Urinary bladder (tissue), 4 donors: ENCODE measurements around the gene PSMB11. TPM values are rescaled to one million over a fixed set of nuclear protein-coding genes. Genes with fewer than 3 reads are reported as not detected.

ENCODE experiments used
- DNase-seq: peaks from one replicate; pipeline ENCODE4 v3.0.0-alpha.2; 2015; ENCODE audit errors: extremely low spot score
- H3K27ac ChIP-seq: one replicate; pipeline ENCODE4 v1.5.1; 2013; ENCODE audit warnings: low read depth, mild to moderate bottlenecking, moderate library complexity
- H3K36me3 ChIP-seq: one replicate; pipeline ENCODE4 v1.6.1; 2013; ENCODE audit warnings: mild to moderate bottlenecking, moderate library complexity; ENCODE audit not compliant: insufficient read depth
- H3K4me1 ChIP-seq: one replicate; pipeline ENCODE4 v1.6.1; 2013; ENCODE audit warnings: mild to moderate bottlenecking, moderate library complexity; ENCODE audit not compliant: insufficient read depth
- H3K4me3 ChIP-seq: one replicate; pipeline ENCODE4 v1.5.1; 2013; ENCODE audit warnings: low read depth, low read length
- WGBS: extraction: QIAGEN DNeasy Blood & Tissue Kit; methylation state at CpG from one replicate; pipeline ENCODE4 v1.1.7; 2013; 5-methylcytosine and 5-hydroxymethylcytosine counted together
- polyA plus RNA-seq: library from polyadenylated mRNA; stranded (reverse); fragments of 200-250 nt; gene quantifications from one replicate; pipeline ENCODE4 v1.2.3, GENCODE V29; 2013
- total RNA-seq: library from RNA; depleted of rRNA; stranded (reverse); fragments of >200 nt; gene quantifications from one replicate; pipeline ENCODE4 v1.2.3, GENCODE V29; 2014
- donor health status: healthy with polysubstance abuse.
- donor health status: healthy.

The PSMB11 gene
- total and polyA plus RNA-seq, 2 donors = not detected

- Histone ChIP-seq H3K4me3 (no peak overlapping the region), H3K4me1 (no peaks in the 10 kb centered on the region), H3K36me3 (no peaks in the 10 kb centered on the region), H3K27ac (no peak overlapping the region)
- no peak for DNase-seq
- WGBS = 82% methylated on average over 8 of the region's 8 CpGs
These were observed 18.8 kb upstream of the PSMB11 start for GRCh38 chr14:23023022-23023794.

DNA sequence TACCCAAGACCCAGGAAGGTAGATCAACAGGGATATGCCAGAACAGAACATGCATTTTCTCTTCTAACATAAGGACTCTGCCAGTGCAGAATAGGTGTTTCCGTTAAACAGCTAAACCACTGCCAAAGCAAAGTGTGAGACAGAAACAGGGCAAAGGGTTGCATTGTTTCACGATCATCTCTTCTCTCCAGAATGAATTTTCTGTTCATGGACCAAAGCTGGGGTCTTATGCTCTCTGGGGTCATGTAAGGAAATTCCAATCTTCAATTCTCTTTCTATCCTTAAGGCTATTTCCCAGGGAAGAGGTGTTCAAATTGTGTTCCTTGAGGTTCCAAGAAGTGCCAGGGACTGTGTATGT is 18.2 kb upstream of the PSMB11 start:
- H3K27ac ChIP-seq = no peak overlapping the region
- no peak overlapping the region for H3K4me3 ChIP-seq
- no peak for DNase-seq
- H3K4me1 ChIP-seq = no peaks in the 10 kb centered on the region
- H3K36me3 ChIP-seq = no peaks in the 10 kb centered on the region
- WGBS = 94% methylated on average over 2 of the region's 2 CpGs

- Histone ChIP-seq H3K4me3 (no peak overlapping the region), H3K27ac (no peak overlapping the region), H3K4me1 (no peaks in the 10 kb centered on the region), H3K36me3 (no peaks in the 10 kb centered on the region)
- 58% methylated on average over 7 of the region's 7 CpGs for WGBS
- DNase-seq = no peak
These were observed 17.4 kb upstream of the PSMB11 start for GRCh38 chr14:23024612-23025075.

- H3K36me3 ChIP-seq = no peaks in the 10 kb centered on the region
- 58% methylated on average over 4 of the region's 4 CpGs for WGBS
- no peak overlapping the region for H3K27ac ChIP-seq
- no peak for DNase-seq
- no peaks in the 10 kb centered on the region for H3K4me1 ChIP-seq
- no peak overlapping the region for H3K4me3 ChIP-seq
These were observed 16.7 kb upstream of the PSMB11 start for GRCh38 chr14:23025151-23025814.

- Histone ChIP-seq H3K4me3 (no peak overlapping the region), H3K36me3 (peaks cover 4% of the 10 kb centered on the region), H3K4me1 (no peaks in the 10 kb centered on the region), H3K27ac (no peak overlapping the region)
- no peak for DNase-seq
- WGBS = 80% methylated on average over 2 of the region's 2 CpGs
These were observed 13.2 kb upstream of the PSMB11 start for GRCh38 chr14:23028799-23029198.

- peaks cover 4% of the 10 kb centered on the region for H3K36me3 ChIP-seq
- WGBS = 95% methylated on average over 4 of the region's 4 CpGs
These were observed 11.1 kb upstream of the PSMB11 start for GRCh38 chr14:23030936-23031335.

DNA sequence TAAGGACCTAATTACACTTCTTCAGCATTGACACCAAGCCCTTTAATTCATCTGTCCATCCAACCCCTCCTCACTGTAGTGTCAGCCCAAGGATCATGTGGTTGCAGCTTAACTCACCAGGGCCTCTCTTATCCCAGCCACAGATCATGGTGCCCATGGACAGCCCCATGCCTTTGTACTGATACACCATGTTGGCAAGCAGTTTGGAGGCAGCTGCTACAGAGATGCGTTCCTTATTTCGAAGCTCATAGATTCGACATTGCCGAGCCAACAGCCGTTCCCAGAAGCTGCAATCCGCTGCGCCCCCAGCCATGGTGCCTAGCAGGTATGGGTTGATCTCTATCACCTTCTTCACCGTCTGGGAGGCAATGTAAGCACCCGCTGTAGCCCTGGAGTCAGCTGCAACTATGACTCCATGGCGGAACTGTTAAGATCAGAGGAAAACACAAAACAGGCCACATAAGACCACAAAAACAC is 8.7 kb upstream of the PSMB11 start:
- WGBS = 88% methylated on average over 10 of the region's 10 CpGs
- DNase-seq = no peak
- no peak overlapping the region for H3K27ac ChIP-seq
- H3K4me3 ChIP-seq = no peak overlapping the region
- no peaks in the 10 kb centered on the region for H3K4me1 ChIP-seq
- peaks cover 4% of the 10 kb centered on the region for H3K36me3 ChIP-seq

More at GRCh38 chr14:23030936-23031335, 11.1 kb upstream of the PSMB11 start:
- Histone ChIP-seq H3K4me1 (no peaks in the 10 kb centered on the region), H3K4me3 (no peak overlapping the region), H3K27ac (no peak overlapping the region)
- DNase-seq = no peak

- DNase-seq = no peak
- no peak overlapping the region for H3K27ac ChIP-seq
- WGBS = 36% methylated on average over 17 of the region's 17 CpGs
These were observed 8.1 kb upstream of the PSMB11 start for GRCh38 chr14:23033801-23034497.

DNA sequence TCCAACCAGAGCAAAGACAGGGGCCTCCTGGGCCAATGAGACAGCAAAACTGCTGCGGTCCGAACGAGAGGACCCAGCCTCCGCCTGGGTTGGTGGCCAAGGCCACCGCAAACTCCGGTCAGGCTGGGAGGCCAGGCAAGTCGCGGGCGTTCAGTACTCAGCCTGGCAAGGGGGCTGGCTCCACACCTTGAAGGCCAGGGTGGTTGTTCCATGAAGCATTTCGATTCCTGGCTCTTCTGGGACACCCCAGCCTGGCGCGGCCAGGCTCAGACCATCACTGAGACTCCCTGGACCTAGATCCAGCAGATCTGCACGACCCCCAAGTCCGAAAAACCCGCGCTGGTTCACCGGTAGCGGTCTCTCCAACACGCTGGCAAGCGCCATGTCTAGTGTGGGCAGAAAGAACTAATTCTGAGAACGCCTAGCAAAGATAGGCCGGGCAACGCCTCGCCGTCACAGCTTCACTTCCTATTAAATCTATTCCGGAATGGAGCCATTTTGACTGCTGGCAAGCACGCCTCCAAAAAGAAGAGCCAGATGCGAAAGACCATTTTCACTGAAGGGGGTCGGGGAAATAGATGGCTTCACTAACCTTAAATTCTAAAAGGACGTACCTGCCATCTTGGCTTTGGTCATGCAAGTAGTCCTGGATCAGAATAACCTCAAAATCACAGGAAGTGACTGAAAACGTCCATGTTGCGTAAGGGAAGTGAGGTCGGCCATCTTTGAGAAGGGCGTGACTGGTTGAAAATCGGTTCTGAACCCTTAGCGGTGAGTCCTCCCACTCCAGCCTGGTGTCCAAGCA is 7.3 kb upstream of the PSMB11 start, which contains the start of gene PSMB5:
PSMB5 (minus strand) TSS at position 403 of the 805 bp plus-strand sequence; CDS start at position 384, 19 bp downstream.
- H3K4me1 ChIP-seq = no peaks in the 10 kb centered on the region
- WGBS = under 1% methylated on average over 36 of the region's 36 CpGs
- peak; percentile 96 for DNase-seq
- peak within 1 kb of the TSS; percentile 93 for H3K27ac ChIP-seq
- peaks cover 4% of the 10 kb centered on the region for H3K36me3 ChIP-seq
- H3K4me3 ChIP-seq = peak within 1 kb of the TSS; percentile 83

More at GRCh38 chr14:23033801-23034497, 8.1 kb upstream of the PSMB11 start:
- H3K36me3 ChIP-seq = peaks cover 4% of the 10 kb centered on the region
- peak overlapping the region; percentile 83 for H3K4me3 ChIP-seq
- H3K4me1 ChIP-seq = no peaks in the 10 kb centered on the region

DNA sequence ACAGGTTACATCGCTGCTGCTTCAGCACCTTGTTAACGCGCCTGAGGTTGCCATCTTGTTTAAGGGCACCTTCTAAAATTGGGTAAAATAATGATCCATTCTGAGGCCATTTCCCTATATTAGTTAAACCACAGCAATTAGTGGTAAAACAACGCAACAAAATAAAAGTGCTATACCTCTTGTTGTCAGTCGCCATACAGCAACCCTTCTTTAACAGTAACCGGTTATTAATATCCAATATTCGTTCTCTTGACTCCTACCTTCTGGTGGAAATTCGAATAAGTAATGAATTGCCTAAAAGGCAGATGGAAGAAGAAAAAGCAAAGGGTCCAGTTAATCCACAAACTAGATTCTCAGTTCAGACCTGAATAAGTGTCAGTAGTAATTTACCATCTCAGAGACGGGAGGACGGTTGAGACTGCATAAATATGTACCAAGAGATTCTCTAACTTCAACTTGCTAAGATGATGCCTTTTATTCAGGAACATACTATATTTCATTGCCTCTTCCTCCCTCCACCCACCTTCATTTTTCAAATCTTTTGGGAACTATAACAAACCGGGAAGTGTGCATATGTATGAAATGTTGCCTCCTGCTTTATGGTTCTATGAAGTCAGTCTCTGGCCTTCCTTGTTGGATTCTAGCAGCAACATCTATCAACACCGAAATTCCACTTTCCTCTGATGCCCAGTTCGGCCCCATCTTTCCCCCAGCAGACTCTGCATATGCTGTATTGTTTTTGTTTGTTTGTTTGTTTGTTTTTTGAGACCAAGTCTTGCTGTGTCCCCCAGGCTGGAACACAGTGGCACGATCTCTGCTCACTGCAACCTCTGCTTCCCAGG is 6.5 kb upstream of the PSMB11 start:
- H3K4me3 ChIP-seq = peak overlapping the region; percentile 83
- no peak for DNase-seq
- 64% methylated on average over 14 of the region's 14 CpGs for WGBS
- H3K4me1 ChIP-seq = no peaks in the 10 kb centered on the region
- peak overlapping the region; percentile 93 for H3K27ac ChIP-seq
- H3K36me3 ChIP-seq = peaks cover 4% of the 10 kb centered on the region

GRCh38 chr14:23040100-23040499 is 1.9 kb upstream of the PSMB11 start:
- no peak overlapping the region for H3K4me3 ChIP-seq
- WGBS = 89% methylated on average over 4 of the region's 4 CpGs
- no peaks in the 10 kb centered on the region for H3K36me3 ChIP-seq
- no peak overlapping the region for H3K27ac ChIP-seq
- DNase-seq = no peak
- no peaks in the 10 kb centered on the region for H3K4me1 ChIP-seq

- Histone ChIP-seq H3K4me3 (no peak overlapping the region), H3K4me1 (no peaks in the 10 kb centered on the region), H3K36me3 (no peaks in the 10 kb centered on the region), H3K27ac (no peak overlapping the region)
- no peak for DNase-seq
- WGBS = 81% methylated on average over 8 of the region's 8 CpGs
These were observed 283 bp upstream of the PSMB11 start for GRCh38 chr14:23041729-23042128.
